Measurements from ENCODE around the gene NEUROD2. TPM values are rescaled to one million over a fixed set of nuclear protein-coding genes. Genes with fewer than 3 reads are reported as not detected.

NEUROD2 gene
- total RNA-seq, 1 donor: not detected

DNA sequence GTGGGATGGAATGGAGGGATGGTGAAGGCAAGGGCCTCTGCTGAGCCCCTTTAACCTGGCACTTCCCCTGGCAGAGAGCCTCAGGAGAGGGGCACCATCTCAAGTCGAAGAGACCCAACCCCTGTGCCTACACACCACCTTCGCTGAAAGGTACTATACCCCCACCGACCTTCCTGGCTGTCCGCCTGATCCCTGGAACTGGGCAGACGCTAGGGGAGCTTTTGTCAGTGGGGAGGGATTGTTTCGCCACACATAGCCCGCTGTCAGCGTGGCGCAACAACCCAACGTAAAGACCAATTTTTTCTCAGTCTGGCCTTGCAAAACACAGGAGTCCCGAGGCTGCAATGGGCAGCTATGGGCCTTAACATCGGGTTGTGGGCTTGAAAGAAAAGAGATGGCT lies 22.2 kb upstream of the NEUROD2 start:
- no peak for TF ChIP-seq CTCF (IDR thresholded peaks at IDR 0.05; ENCODE audit: insufficient read depth, low read length)
- no peak overlapping the region for H3K4me3 ChIP-seq (ENCODE audit: low read depth, low read length)
- DNase-seq (ENCODE audit: low read depth): no peak

DNA sequence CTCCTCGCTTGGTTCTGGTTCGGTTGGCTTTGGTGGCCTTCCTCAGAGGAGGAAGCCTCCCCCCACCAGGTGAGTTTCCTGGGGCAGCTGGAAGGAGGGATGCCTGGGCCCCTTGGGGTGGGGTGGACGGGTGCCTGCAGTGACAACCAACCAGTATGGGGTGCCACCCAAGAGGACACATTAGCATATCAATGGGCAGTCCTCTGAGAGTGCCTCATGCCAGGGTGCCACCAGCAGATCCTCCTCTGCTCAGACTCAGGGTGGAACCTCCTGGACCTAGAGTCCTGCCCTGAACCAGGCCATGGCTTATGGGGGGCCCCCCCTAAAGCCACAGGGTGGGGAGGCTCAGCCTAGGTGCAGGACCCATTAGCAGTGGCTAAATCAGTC lies 21.8 kb upstream of the NEUROD2 start:
- no peak overlapping the region for H3K4me3 ChIP-seq (ENCODE audit: low read depth, low read length)
- DNase-seq (ENCODE audit: low read depth): no peak
- no peak for TF ChIP-seq CTCF (IDR thresholded peaks at IDR 0.05; ENCODE audit: insufficient read depth, low read length)

- no peak for TF ChIP-seq CTCF (IDR thresholded peaks at IDR 0.05; ENCODE audit: insufficient read depth, low read length)
Observed at GRCh38 chr17:39628655-39629493, 21.2 kb upstream of the NEUROD2 start.

GRCh38 chr17:39627712-39628516 lies 20.2 kb upstream of the NEUROD2 start:
- no peak for DNase-seq (ENCODE audit: low read depth)
- TF ChIP-seq CTCF (IDR thresholded peaks at IDR 0.05; ENCODE audit: insufficient read depth, low read length): no peak
- no peak overlapping the region for H3K4me3 ChIP-seq (ENCODE audit: low read depth, low read length)

More at GRCh38 chr17:39628655-39629493, 21.2 kb upstream of the NEUROD2 start:
- no peak for DNase-seq (ENCODE audit: low read depth)
- H3K4me3 ChIP-seq (ENCODE audit: low read depth, low read length): no peak overlapping the region

DNA sequence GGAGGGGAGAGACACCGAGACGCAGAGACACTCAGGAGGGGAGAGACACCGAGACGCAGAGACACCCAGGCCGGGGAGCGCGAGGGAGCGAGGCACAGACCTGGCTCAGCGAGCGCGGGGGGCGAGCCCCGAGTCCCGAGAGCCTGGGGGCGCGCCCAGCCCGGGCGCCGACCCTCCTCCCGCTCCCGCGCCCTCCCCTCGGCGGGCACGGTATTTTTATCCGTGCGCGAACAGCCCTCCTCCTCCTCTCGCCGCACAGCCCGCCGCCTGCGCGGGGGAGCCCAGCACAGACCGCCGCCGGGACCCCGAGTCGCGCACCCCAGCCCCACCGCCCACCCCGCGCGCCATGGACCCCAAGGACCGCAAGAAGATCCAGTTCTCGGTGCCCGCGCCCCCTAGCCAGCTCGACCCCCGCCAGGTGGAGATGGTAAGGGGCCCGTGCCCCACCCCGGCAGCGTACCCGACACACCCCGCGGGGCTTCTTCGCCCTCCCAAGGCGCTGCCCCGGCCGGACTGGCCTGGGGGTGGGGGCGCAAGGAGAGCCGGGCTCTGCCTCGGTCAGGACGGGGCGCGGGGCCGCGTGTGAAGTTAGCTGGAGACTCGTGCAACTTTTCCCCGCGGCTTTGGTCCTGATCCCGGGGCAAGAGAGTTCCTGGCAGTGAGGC lies 19.5 kb upstream of the NEUROD2 start:
- H3K4me3 ChIP-seq (ENCODE audit: low read depth, low read length): peak overlapping the region; percentile 49
- DNase-seq (ENCODE audit: low read depth): no peak
- no peak for TF ChIP-seq CTCF (IDR thresholded peaks at IDR 0.05; ENCODE audit: insufficient read depth, low read length)

DNA sequence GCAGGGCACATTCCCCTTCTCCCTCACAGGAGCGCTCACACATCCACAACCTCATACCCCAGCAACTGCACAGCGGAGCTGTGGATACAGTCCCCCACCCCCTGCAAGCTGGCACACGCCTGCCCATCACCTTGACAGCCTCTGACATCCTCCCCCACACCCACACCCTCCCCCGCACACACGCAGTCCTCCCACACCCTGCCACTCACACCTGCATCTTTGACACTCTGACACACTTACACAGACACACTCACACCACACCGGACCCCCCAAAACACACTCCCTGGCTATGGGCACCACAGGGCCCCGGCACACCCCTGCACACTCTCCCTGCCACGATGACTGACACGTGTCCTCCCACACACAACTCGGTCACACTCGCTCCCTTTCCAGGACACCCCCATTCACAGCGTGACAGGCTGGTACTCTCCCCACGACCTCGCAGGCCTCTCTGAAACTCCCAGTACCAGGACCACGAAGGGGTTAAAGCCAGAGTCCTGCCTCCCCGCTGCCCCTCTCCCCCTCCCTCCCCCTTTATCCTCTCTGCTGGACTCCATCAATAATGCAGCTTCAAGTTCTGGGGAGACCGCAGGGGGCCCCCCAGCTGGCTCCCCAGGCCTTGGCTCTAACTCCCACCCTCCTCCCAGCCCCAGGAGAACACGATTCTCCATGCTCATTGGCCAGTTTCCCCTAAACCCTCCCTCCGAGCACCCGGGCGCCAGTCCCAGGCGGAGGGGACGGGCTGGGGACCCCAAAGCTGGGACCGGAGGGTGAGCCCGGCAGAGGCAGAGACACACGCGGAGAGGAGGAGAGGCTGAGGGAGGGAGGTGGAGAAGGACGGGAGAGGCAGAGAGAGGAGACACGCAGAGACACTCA lies 18.7 kb upstream of the NEUROD2 start, which contains the start of gene PPP1R1B:
Gene PPP1R1B, plus strand, starts transcription at position 782 of the 876 bp plus-strand sequence. CDS start 441 bp downstream, outside the sequence.
- no peak for TF ChIP-seq CTCF (IDR thresholded peaks at IDR 0.05; ENCODE audit: insufficient read depth, low read length)
- peak within 1 kb of the TSS; percentile 49 for H3K4me3 ChIP-seq (ENCODE audit: low read depth, low read length)
- DNase-seq (ENCODE audit: low read depth): no peak
